NCI-H82 (cell line): ENCODE measurements around the gene BTNL8.

Experiments used
- DNase-seq: peaks from one replicate; lab custom pipeline; 2025; lab: John Stamatoyannopoulos, UW

Gene BTNL8, protein sequence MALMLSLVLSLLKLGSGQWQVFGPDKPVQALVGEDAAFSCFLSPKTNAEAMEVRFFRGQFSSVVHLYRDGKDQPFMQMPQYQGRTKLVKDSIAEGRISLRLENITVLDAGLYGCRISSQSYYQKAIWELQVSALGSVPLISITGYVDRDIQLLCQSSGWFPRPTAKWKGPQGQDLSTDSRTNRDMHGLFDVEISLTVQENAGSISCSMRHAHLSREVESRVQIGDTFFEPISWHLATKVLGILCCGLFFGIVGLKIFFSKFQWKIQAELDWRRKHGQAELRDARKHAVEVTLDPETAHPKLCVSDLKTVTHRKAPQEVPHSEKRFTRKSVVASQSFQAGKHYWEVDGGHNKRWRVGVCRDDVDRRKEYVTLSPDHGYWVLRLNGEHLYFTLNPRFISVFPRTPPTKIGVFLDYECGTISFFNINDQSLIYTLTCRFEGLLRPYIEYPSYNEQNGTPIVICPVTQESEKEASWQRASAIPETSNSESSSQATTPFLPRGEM

GRCh38 chr5:180898621-180899246 is at the start of gene BTNL8:
BTNL8 (plus strand) TSS chr5:180899159; CDS start chr5:180899311, 152 bp downstream.
- no peak for DNase-seq

DNA sequence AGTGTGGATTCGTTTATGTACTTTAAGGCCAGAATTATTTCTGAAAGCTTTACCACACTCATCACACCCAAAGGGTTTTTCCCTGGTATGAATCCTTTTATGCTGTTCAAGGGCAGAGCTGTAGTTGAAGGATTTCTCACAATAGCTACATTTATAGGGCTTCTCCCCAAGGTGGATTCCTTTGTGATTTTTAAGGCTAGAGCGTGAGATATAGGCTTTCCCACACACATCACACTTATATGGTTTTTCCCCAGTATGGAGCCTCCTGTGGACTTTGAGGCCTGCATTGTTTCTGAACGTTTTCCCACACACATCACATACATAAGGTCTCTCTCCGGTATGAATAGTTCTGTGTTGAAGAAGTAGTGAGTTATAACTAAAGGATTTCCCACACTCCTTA is 49.1 kb upstream of the BTNL8 start:
- no peak for DNase-seq

- no peak for DNase-seq
These were observed 48.4 kb upstream of the BTNL8 start for GRCh38 chr5:180850434-180851078.

GRCh38 chr5:180852495-180852894 is 46.5 kb upstream of the BTNL8 start:
- no peak for DNase-seq

GRCh38 chr5:180853121-180853847 is 45.7 kb upstream of the BTNL8 start:
- no peak for DNase-seq

DNA sequence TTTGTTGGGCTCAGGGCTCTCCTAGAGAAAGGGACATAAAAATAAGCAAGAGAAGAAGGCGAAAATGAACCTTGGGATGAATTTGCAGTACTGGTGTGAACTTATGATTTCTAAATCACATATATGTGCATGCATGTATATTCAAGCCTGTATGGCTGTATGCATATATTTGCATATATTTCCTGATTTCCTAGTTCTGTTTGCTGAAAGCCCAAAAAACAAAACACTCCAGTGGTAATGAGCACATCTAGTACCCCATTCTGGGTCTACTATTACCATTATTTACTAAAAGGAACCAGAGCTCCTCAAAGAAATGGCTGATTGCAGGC is 45.1 kb upstream of the BTNL8 start:
- no peak for DNase-seq

GRCh38 chr5:180858586-180858985 is 40.4 kb upstream of the BTNL8 start:
- peak; percentile 22 for DNase-seq

- DNase-seq, result peak; percentile 54
These were observed 38.6 kb upstream of the BTNL8 start for GRCh38 chr5:180860273-180860886.

GRCh38 chr5:180860887-180861822 is 37.8 kb upstream of the BTNL8 start, which contains the start of gene ZFP62:
ZFP62 (minus strand) TSS chr5:180861276; CDS start chr5:180861219, 57 bp downstream.
- peak; percentile 94 for DNase-seq

- peak; percentile 16 for DNase-seq
These were observed 36.3 kb upstream of the BTNL8 start for GRCh38 chr5:180862645-180863044.

DNA sequence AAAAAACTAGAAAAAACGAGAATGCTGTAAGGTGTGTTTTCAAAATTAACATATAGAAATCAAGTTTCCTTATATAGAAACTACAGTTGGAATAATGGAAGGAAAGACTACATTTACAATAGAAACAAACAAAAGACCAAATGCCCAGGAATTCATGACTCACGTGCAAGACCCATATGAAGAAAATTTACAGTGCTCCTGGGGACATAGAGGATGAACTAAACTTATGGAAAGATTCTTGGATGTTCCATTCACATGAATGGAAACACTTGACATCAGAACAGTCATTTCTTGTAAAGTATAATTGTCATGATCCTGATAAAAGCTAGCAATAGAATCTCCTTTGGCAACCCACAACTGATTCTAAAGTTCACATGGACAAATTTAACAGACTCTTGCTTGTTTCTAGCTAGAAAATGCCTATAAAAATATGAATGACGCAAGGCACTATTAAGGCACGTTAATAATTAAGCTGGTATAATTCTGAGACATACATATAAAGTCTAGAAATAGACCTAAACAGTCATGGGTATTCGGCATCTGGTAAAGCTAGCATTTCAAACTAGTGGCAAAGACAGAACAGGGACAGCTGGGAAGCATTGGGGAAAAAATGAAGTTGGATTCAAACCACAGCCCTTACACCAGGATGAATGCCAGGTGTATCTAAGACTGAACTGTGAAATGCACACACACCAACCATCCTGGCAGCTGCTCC is 32.8 kb upstream of the BTNL8 start:
- no peak for DNase-seq

DNA sequence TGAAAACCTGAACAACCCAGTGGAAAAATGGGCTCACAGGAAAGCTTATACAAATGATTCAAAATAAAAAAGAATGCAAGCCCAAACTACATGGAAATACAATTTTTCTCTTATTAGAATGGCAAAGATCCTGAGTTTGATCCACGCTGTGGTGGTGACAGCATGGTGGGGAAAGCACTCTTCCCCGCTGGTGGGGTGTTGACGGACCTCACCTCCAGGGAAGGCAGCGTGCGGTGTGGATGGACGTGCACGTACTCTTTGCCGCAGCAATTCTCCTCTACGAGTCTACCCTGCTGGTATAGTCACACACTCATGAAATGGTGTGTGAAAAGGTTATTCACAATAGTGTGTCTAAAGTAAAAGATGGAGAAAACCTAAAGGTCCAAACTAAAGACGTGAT is 32.0 kb upstream of the BTNL8 start:
- no peak for DNase-seq

GRCh38 chr5:180868960-180869359 is 30.0 kb upstream of the BTNL8 start:
- DNase-seq, result peak; percentile 86

DNA sequence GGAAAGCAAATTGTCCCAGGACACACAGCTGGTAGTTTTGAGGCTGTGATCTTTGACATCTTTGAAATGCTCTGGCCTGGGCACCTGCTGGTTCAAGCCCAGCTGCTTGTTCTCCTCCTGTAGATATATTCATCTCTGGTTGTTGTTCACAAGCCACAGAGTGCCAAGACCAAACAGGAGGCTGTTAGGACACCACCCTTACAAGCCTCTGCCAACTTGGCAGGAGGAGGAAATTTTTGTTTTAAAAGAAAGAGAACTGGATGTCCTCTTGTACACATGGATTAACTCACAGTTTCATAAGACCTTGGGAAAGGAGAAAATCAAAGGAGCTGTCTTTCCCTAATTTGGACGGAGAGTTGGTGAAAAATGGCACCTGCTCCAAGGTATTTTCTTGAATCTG is 29.4 kb upstream of the BTNL8 start:
- DNase-seq, result no peak

DNA sequence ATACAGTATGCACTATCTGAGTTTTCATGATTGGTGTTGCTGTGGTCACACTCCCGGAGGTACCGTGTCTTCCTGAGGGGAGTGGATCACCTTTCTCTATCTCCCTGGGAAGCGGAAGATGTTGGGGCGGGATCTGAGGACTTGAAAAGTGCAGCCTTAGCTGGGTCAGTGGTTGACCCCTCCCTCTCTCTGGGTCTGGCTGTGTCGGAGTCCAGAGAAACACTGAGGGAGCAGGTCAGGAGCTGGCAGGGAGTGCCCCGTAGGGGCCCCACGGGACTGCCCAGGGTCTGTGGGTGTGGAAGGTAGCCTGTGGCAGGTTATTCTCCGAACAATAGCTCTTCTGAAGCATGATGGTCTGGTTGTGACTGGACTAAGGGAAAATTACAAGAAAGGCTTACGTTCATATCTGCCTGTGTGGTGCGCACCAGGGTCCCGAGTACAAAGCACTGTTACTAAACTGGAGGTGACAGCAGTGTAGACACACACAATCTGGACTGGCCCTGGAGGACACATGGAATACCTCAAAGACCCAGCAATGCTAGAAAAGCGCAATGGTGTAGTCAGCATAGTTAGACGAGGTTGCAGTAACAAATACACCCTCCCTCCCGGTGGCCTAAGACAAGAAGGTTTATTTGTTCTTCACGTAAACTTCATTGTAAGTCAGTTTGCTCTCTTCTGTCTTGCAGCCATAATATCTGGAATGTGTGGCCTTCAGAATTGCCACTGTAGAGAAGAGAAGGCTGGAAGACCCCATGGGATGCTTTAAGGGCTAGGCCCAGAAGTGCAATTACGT is 28.5 kb upstream of the BTNL8 start:
- DNase-seq, result no peak

DNA sequence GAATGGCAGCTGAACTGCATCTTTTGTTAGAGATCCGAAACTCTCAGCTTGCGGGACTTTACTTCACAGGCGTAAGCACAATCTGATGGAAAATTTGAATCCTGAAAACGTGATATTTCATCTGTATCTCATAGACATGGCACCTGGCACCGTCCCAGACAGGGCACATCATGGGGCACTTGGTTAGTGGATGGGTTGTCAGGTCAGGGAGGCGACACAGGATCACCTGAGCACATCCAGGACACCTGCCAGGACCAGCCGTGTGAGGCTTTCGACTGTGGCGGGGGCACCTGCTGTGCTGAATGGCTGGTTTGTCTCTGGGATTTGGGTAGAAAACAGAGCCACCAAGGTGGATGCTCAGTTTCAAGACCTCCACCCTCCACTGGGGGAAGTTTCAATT is 26.5 kb upstream of the BTNL8 start:
- no peak for DNase-seq

DNA sequence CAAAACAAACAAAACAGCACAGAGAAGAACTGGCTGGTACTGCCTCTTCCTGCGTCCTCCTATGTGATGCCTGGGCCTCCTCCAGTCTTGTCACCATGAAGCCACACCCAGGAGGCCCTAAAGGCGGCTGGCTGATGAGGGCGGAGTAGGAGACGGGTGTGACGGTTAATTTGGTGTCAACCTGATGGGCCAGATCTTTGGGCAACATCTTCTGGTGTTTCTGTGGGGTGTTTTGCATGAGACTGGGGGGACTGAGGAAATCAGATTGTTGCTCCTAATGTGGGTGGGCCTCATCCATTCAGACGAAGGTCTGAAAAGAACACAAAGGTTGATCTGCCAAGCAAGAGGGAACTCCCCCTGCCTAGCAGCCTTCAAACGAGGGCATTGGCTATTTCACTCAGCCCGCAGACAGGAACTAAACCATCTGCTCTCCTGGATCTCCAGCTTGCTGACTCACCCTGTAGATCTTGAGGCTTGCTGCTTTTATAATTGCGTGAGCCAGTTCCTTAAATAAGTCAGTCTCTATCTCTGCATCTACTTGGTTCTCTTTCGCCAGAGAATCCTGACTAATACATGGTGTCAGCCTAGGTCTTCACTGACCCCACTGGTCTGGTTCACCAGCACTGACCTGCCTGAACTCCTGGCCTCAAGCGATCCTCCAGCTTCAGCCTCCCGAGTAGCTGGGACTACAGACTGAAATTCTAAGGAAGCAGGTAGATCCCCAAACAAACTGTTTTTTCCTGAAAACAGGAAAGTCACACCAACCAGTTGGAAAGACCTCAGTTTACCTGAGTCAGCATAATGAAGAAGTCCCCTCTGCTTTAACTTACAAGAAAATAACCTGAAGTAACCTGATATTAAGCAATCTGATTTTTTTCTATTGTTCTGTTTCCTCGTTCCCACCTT is 25.1 kb upstream of the BTNL8 start:
- DNase-seq, result peak; percentile 5
